Skin epidermis (tissue), 12 donors: ENCODE measurements around the gene BFAR.
A peak's percentile ranks its signal among the peaks of the same experiment; 100 is the strongest.

Source experiments
- H3K27ac ChIP-seq, 21 experiments: fragments of 200-600 bp; sonication (generic) in 11 of 21; one replicate each; pipeline ENCODE4 v1.5.0; 2020; ENCODE audit warnings: mild to moderate bottlenecking in 3 of 21, inconsistent platforms in 2 of 21, moderate library complexity in 2 of 21
- H3K4me3 ChIP-seq, 7 experiments: fragments of 200-600 bp; sonication (generic) in 2 of 7; one replicate each; pipeline ENCODE4 v1.5.0; 2020; ENCODE audit warnings: inconsistent platforms in 2 of 7, mild to moderate bottlenecking in 2 of 7, moderate library complexity in 1 of 7

The BFAR gene

GRCh38 chr16:14632693-14633569, at the start of gene BFAR:
BFAR (plus strand) TSS chr16:14632951; CDS start chr16:14644347, 11,396 bp downstream.
- H3K4me3 ChIP-seq, result peak within 1 kb of the TSS; percentile 88 to 99 (median 94)
- H3K27ac ChIP-seq, result peak within 1 kb of the TSS; percentile 79 to 99 (median 91)

- H3K27ac ChIP-seq, result no peak overlapping the region
- no peak overlapping the region for H3K4me3 ChIP-seq
These were observed 47.5 kb upstream of the BFAR start for GRCh38 chr16:14585287-14585686.

DNA sequence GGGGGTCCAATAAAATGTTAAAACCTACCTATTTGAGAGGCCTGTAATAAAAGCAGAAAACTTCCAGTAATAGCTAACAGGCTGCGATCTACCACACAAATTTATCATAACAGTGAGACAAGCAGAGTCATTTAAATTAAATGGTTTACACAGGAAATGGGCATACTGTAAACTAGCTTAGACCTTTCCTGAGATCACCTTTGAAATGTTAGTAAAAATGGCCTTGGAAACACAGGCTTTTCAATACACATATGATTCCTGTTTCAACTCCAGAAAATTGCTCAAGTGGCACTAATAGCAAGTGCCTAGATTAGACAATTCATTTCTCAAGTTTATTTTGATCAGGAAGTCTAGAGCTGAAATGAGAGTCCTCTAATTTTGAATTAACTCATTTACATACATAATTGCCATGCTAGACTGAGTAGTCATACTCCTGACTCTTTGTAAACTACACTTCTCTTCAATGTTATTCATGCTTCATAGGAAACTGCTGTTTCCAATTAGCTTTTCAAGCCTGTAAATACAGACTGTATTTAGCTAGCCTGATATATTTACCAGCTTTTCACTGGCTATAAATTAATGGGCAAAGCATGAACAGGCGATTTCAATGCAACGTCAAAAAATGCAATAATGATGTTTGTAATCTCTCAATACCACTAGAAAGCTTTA, 46.0 kb upstream of the BFAR start:
- Histone ChIP-seq H3K4me3 (no peak overlapping the region), H3K27ac (no peak overlapping the region)

DNA sequence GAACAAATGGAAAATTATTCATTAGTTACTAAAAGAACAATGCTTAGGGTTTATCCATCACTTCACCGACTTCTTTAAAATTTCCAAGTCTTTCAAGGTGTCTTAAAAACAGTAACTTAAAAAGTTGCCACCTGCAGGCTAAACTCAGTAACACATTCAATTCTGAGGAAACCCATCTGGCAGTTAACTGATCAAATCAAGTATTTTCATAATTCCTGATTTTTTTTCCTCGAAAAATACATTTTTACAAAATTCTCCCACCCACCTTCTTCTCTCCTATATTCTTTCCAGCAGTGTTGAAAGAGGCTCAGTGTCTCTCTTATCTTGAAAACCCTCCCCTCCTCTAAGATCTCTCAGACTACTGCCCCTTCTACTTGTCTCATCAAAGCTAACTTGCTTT, 32.6 kb upstream of the BFAR start:
- Histone ChIP-seq H3K27ac (no peak overlapping the region), H3K4me3 (no peak overlapping the region)

GRCh38 chr16:14602443-14602963, 30.2 kb upstream of the BFAR start:
- Histone ChIP-seq H3K27ac (no peak overlapping the region), H3K4me3 (no peak overlapping the region)

- no peak overlapping the region for H3K4me3 ChIP-seq
- no peak overlapping the region for H3K27ac ChIP-seq
These were observed 26.6 kb upstream of the BFAR start for GRCh38 chr16:14606102-14606501.

- no peak overlapping the region for H3K4me3 ChIP-seq
- peak overlapping the region in 1 of 21 experiments; percentile 31 for H3K27ac ChIP-seq
These were observed 24.6 kb upstream of the BFAR start for GRCh38 chr16:14608111-14608566.

DNA sequence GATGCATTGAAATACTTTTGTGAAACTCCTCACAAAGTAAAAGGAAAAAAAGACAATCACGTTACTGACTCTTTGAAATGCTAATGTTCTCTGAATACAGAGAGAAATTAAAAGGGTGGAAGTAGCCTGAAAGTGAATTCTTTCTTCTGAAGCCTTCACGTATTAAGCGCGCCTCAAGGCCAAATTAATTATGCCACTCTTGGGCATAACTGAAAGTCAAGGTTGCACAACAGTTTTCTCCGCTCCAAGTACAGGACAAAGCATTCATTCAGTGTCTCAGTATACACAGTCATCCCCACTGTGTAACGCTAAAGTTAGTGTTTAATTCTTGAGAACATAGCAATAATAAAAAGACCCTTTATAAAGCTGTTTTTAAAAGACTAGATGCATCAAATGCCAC, 24.1 kb upstream of the BFAR start:
- Histone ChIP-seq H3K4me3 (no peak overlapping the region), H3K27ac (peak overlapping the region in 1 of 21 experiments; percentile 31)

DNA sequence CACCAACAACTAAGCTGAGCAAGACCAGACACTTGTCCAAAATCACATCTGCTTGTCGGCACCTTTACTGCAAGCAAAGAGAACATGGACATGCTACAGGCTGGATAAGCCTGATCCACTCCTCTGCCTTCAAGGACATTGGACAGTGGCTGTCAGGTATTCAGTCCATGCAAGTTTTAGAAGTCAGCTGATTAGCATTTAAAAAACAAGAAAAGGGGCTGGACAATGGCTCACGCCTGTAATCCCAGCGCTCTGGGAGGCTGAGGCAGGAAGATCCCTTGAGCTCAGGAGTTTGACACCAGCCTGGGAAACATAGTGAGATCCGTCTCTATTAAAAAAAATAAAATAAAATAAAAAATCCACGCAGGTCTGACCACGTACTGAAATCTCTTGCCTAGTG, 23.0 kb upstream of the BFAR start:
- H3K4me3 ChIP-seq, result no peak overlapping the region
- H3K27ac ChIP-seq, result no peak overlapping the region

GRCh38 chr16:14611660-14612059, 21.1 kb upstream of the BFAR start:
- no peak overlapping the region for H3K4me3 ChIP-seq
- H3K27ac ChIP-seq, result no peak overlapping the region

- Histone ChIP-seq H3K4me3 (no peak overlapping the region), H3K27ac (no peak overlapping the region)
These were observed 18.8 kb upstream of the BFAR start for GRCh38 chr16:14613991-14614390.

DNA sequence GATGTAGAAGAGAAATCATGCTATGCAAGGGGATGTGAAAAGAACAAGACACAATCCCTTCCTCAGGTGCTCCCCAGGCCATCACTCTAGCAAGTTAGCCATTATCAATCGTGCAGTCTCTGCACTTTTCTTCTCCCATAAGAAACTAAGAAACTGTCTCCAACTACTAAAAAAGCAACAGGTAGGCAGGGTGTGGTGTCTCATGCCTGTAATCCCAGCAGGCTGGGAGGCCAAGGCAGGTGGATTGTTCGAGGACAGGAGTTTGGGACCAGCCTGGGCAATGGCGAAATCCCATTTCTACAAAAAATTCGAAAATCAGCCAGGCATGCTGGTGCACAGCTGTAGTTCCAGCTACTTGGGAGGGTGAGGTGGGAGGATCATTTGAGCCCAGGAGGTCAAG, 16.5 kb upstream of the BFAR start:
- H3K4me3 ChIP-seq, result no peak overlapping the region
- no peak overlapping the region for H3K27ac ChIP-seq

DNA sequence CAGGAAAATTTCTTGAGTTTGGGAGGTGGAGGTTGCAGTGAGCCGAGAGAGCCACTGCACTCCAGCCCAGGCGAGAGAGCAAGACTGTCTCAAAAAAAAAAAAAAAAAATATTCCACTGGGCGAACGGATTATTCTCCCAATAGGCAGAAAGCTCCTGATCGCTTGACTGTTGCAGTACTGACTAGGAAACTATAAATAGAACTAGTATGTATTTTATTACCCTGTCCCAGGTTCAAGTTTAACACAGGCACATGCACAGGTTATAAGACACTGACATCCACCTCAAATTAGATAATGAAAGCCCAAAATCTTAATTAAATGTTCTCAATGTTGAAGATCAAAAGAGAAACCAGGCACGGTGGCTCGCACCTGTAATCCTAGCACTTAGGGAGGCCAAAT, 14.2 kb upstream of the BFAR start:
- H3K4me3 ChIP-seq, result no peak overlapping the region

GRCh38 chr16:14627078-14627477, 5.7 kb upstream of the BFAR start:
- Histone ChIP-seq H3K4me3 (no peak overlapping the region), H3K27ac (no peak overlapping the region)

More for the DNA sequence above, 14.2 kb upstream of the BFAR start:
- H3K27ac ChIP-seq, result no peak overlapping the region

DNA sequence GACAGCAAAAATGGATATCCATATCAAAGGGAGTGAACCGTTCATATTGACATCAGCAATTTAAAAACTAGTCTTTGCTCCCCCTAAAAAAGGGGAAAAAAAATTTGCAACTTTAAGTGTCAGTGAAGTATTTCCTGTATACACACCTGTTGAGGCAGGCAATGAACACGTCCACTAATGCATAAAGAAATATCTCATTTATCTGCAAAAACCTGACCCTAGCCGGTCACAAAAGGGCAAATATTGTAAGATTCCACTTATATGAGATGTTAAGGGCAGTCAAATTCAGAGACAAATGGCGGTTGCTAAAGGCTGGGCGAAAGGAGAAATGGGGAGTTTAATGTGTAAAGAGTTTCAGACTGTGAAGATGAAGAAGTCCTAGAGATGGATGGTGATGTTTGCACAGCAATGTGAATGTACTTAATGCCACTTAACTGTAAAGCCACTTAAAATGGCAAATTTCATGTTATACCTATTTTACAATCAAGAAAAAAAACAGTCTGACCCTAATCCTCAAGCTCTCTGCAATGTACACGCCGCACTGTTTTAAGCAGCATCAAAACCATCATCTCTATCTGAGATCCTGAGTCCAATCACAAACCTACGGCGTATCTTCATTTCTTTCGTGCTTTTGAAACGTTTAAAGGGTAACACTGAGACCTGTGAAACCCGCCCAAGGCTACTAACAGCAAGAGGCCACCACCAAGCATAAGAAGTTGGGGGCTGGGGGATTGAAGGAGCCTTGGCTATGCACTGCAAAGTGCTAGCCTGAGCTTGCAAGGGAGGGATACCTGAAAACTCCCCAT, 3.7 kb upstream of the BFAR start:
- Histone ChIP-seq H3K4me3 (peak overlapping the region; percentile 53 to 98 (median 74)), H3K27ac (peak overlapping the region in 20 of 21 experiments; percentile 76 to 99 (median 95))

GRCh38 chr16:14629612-14629918, 3.2 kb upstream of the BFAR start:
- peak overlapping the region; percentile 76 to 99 (median 95) for H3K27ac ChIP-seq
- peak overlapping the region; percentile 53 to 98 (median 74) for H3K4me3 ChIP-seq

DNA sequence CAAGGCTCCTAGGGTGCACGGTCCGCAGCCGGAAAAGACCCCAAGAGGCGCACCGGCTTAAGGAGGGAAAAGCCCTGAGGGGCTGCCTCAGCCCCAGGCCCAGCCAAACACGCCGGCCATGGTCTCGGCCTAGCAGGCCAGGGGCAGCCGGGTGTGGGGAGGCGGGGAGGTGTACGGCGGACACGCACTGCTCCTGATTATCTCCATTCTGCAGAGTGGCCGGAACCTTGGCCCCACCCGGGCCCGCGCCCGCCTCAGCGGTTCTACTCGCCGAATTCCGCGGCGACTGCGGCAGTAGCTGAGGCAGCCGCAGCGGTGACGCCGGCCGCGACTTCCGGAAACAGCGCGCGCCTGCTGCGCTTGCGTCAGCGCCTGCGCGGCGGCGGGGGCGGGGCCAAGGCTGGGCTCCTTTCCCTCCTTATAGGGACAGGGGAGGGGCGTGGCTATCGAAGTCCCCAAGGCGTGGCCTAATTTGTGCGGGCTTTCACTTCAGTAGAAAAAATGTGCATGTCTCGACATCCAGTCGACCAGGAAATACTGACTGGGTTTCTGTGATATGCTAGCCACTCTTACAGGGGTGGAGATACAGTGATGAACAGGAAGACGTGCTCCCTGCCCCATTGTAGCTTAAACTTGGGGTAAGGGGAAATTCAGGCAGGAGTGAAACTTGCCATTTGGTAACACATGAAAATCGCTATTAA, 2.7 kb upstream of the BFAR start, which contains the start of gene PARN:
Gene PARN, minus strand, starts transcription at position 342 of the 701 bp plus-strand sequence. Its CDS starts 135 bp downstream, at position 207.
- Histone ChIP-seq H3K27ac (peak within 1 kb of the TSS; percentile 76 to 99 (median 95)), H3K4me3 (peak within 1 kb of the TSS; percentile 53 to 98 (median 74))

DNA sequence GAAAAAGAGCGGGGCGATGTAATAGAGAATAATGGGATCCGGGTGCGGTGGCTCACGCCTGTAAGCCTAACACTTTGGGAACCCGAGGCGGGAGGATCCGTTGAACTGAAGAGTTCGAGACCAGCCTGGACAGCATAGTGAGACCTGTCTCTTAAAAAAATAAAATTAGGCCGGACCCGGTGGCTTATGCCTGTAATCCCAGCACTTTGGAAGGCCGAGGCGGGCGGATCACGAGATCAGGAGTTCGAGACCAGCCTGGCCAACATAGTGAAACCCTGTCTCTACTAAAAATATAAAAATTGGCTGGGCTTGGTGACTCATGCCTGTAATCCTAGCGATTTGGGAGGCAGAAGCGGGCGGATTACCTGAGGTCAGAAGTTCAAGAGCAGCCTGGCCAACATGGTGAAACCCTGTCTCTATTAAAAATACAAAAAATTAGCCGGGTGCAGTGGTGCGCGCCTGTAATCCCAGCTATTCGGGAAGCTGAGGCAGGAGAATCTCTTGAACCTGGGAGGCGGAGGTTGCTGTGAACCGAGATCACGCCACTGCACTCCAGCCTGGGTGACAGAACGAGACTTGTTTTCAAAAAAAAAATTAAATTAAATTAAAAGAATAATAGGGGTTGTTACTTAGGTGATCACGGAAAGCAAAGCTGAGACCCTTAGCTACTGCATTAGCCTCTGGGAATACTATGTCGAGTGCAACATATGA, 2.0 kb upstream of the BFAR start:
- Histone ChIP-seq H3K27ac (peak overlapping the region in 20 of 21 experiments; percentile 76 to 98 (median 94)), H3K4me3 (peak overlapping the region; percentile 53 to 98 (median 74))

GRCh38 chr16:14634389-14634725, 1.6 kb downstream of the BFAR start:
- Histone ChIP-seq H3K27ac (no peak overlapping the region), H3K4me3 (peak overlapping the region in 6 of 7 experiments; percentile 88 to 99 (median 94))
